NCI-H1417 (cell line): ENCODE results near the gene TRIO.

Experiments
- DNase-seq, 3 experiments: peaks; one replicate each; lab custom pipeline; 2025; lab: John Stamatoyannopoulos, UW

Gene TRIO

DNA sequence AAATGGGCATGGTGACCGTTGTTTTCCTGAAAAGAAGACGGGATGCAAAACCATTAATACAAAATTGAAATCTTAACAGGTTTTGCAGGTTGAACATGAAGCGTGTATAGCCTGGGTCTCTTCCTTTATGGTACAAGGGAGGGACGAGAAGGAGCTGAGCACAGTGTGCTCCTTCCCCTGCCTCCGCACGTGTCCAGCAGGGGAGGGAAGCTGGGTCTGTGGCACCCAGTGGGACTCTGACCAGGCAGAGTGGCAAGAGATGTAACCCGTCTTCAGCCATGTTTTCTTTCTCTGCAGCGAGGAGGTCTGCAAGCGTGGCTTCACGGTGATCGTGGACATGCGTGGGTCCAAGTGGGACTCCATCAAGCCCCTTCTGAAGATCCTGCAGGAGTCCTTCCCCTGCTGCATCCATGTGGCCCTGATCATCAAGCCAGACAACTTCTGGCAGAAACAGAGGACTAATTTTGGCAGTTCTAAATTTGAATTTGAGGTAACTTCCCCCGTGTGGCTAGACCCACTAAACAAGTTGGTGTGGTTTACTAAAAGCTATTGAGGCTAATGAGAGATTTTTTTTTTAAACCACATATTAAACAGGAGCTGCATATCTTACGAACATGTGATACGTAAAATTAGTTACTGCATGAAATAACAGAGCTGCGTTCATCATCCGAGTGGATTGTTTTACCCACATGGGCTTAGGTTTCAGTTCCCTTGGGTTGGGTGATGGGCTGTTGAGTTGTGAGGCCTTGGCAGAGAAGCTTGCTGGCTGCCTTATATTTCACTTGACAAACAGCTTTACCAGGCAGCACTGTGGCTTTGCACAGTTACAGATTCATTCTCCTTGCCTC lies 143.7 kb downstream of the TRIO start:
- no peak for DNase-seq

DNA sequence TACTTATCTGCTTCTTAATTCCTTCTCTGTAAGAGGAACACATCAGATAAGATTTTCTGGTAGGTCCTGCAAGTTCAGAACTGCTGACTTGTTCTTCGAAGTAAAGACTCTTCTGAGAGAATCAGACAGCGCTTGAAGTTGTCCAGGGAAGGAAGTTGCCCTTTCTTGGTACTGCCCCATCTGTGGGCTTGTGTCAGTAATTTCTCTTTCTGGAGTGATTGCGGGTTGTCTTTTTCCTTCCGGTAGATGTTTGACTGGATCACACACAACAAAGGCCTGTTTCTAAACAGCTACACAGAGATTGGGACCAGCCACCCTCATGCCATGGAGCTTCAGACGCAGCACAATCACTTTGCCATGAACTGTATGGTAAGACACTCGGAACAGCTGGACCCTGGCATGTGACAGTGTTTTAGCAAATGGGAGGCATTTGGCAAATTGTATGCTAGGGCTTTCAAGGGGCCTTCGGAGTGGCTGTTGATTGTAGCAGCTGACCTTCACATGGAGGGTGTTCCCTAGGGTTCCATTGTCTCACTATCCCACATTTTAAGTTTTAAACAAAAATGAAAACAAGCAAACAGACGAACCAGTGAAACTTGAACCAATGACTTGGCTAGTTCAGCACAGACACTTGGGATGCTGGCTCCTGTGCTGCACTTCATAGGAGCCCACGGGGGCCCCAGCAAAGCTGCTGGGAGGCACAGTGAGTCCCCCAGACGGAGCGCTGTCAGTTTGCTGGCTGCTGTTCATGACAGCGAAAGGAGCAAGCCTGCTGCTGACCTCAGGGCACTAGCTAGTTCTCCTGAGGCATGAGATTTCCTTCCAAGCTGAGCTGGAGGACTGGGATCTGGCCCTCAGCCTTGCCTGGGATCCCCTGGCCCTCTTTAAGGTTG lies 149.9 kb downstream of the TRIO start:
- DNase-seq = no peak

DNA sequence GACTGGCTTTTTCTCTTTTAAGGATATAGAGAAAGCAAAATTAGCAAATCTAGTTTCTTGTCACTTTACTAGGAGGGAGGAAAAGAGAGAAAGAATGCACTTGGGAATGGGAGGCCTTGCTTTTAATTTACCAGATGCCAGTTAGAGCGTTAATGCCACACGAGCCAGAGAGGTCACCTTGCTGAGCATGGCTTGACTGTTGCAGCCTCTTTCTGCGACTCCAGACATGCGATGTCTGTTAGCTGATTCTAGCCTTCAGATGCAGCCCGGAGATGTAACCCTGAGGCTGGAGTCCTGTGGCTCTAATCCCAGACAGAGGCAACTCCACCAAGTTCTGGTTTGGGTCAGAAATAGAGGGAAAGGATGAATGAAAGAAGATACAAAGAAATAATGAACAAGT lies 152.5 kb downstream of the TRIO start:
- no peak for DNase-seq

DNA sequence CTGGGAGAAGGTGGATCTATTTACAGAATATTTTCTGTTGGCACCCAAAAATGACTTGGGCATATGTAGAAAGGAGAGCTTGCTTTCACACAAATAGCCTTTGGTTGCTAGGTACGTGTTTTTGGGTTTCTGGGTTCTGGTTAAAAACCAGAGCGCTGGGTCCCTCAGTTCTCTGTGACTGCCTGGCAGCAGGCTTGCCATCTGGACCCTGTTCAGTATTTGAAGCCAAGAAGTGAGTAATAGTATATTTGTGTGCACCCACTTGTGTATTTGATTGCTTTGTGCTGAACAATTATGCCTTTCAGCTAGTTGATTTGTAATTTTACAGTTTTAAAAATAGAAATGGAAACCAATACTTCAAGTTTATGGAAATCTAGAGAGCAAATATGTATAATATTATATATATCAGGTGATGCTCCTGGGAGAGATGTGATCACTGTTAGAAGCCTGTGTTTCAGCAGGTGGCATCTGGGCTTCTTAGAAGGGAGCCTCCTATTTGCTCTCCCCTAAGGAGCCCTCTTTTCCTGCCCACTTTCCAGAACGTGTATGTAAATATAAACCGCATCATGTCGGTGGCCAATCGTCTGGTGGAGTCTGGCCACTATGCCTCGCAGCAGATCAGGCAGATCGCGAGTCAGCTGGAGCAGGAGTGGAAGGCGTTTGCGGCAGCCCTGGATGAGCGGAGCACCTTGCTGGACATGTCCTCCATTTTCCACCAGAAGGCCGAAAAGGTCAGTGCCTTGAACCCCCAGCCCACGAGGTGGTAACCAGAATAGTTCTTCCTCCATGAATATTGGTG lies 153.6 kb downstream of the TRIO start:
- no peak for DNase-seq

DNA sequence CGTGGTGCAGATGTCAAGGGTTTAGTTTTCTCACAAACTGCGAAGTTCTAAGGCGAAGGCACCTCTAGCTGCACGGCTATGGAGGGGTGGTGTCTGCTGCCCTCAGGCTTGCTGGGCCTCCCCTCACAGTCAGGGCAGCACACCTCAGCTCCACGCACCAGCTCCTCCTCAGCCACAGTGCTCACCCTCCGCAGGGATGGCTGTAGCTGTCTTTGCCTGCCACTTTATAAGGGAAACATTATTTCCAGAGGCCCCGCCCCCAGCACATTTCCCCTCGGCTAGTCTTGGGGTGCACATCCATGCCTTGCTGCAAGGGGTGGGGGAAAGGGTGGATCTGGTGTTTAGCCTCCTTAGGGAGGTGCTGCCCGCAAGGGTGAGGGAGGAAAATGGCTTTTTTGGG lies 154.6 kb downstream of the TRIO start:
- no peak for DNase-seq

DNA sequence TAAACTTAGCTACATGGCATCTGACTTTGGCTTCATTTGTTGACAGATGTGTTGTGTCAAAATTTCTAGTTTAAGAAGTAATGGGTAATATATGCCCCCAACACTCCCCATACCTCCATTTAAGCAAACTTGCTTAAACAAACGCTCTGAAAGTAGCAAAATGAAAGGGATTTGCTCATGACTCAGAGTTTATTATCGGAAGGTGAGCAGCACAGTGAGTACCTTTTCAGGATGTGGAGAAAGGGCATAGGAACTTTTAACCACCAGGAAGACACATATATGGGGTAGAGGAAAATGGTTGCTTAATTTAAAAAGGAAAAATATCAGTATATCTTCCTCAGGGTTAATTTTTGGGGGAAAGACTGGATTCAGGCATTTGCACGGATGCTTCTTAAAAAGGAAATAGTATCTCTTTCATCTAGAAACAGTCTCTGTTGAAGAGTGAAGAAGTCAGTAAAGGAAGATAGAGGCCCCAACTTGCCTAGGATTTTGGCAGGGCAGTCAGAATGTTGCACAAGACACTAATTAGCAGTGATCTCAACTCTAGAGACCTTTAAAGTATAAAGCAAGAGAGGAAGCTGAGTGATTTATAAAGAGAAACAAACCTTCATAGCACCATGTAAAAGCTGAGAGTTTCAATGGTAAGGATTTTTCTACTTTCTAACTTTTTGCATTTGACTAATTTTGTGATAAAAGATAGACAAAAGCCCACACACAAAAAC lies 155.1 kb downstream of the TRIO start:
- DNase-seq = no peak

DNA sequence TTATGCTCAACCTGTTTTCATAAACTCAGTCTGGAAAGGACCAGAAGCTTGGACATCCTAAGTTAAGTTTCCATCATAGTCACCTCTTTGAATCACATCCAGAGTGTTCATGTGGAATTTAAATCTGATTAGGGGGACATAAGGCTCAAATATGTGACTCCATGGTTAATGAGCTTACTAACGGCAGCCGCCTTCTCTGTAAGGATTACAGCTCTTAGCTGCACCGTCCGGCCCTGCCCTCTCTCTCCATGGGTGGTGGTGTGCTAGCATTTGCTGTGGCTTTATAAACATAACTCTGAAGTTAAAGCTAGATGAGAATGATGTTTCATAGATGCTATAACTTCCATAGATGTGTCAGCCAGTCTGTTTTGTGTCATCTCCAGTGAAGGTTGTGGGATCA lies 156.5 kb downstream of the TRIO start:
- no peak for DNase-seq

DNA sequence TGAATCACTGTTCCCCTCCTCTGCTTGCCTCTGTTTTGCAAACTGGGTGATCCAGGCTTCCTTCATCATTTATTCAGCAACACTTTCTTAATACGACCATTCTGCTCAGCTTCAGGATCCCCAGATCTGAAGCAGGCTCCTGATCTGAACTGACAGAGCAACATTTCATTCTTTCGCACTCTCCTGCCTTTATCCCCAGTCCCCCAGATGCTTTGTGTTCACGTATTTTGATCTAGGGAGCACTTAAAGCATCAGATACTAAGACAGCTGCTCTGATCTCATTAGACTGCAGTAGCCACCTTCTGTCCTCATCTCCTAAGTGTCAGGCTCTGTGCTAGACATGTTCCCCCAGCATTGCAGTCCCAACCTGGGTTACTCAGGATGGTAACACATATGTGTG lies 158.0 kb downstream of the TRIO start:
- no peak for DNase-seq

DNA sequence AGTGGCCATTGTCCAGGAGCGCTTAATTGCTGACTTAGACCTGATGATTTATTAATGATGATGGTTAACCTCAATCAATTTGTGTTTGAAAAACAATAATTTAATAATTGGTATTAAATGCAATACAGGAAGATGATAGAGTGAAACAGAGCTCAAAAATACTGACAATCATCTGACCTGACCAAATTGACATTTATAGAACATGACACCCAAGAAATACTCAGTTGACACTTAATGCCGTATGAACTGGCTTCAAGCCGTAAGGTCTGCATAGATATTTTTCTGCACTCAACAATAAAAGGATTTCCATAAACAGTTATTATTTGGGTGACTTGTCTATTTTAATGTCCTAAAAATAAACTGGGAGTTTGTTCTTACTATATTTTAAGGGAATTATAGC lies 159.2 kb downstream of the TRIO start:
- no peak for DNase-seq

DNA sequence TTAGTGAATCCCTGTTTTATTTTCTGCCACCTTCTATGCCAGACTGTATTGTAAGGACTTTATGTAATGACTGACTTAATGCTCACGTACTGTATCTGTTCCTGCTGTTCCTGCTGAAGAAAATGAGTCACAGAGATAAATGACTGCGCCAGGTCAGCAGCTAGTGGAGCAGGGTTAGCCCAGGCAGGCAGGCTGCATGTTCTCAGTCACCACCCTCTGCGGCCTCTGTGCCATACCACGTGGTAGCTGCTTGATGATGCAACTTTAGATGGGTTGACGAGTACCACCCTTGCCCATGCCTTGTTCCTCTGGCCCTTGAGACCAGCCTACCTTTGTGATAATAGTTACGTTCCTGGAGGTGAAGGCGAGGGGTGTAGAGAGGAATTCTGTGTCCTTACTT lies 161.9 kb downstream of the TRIO start:
- no peak for DNase-seq

DNA sequence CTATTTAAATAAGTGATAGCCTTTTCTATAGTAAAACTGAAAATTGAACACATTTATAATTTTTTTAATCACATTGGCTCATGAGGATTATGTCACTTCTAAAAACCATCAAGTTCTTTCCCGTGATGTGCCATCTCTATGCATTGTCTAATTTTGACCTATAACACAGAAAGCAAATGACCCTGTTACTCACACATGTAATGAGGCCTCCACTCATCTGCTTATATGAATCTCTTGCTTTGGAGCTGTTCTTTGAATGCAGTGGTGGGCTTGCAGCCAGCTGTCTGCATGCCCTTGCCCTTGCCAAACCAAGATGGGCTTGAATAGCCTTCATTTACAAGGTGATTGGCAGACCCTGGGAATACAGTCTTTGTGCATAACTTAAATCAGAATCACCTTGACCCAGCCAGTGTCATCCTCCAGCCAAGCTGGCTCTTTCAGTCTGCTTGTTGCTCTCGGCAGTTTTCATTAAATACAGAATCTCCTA lies 163.2 kb downstream of the TRIO start:
- DNase-seq = no peak

DNA sequence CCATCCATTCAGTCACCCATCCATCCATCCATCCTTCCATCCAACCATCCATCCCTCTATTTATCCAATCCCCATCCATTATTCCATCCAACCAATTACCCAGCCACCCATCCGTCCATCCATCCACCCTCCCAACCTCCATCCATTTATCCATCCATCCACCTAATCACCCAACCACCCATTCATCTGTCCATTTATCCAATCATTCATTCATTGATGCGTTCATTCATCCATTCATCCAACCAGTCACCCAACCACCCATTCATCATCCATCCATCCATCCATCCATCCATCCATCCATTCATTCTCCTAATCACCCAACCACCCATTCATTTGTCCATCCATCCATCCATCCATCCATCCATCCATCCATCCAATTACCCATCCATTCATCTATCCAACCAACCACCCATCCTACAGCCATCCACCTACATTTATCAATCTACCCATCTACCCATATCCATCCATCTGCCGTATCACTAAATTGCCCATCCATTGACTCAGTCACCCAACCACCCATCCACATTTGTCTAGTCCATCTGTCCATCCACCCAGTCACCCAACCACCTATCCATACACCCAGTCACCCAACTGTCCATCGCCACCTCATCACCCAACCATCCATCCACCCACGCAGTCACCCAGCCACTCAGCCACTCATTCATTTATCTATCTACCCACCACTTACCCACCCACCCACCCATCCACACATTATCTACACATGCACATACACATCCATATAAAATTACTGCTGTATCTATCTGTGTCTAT lies 165.4 kb downstream of the TRIO start:
- no peak for DNase-seq

DNA sequence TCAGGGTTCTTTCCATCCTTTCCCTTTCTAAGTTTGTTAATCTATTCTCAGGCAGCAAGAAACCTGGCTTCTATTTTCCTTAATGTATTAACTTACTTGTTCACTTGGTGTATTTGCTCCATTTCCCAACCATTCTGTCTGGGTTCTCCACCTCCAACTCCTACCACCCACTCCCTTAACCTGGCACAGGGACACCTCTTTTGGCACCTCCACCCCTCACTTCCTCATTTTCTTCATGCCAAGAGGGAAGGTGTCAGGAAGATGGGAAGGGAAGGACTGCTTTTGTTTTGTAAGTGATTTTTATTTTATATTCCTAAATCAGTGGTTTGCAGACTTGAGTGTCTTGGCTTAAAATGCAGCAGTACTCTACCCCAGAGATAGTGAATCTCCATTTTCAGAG lies 166.1 kb downstream of the TRIO start:
- no peak for DNase-seq

DNA sequence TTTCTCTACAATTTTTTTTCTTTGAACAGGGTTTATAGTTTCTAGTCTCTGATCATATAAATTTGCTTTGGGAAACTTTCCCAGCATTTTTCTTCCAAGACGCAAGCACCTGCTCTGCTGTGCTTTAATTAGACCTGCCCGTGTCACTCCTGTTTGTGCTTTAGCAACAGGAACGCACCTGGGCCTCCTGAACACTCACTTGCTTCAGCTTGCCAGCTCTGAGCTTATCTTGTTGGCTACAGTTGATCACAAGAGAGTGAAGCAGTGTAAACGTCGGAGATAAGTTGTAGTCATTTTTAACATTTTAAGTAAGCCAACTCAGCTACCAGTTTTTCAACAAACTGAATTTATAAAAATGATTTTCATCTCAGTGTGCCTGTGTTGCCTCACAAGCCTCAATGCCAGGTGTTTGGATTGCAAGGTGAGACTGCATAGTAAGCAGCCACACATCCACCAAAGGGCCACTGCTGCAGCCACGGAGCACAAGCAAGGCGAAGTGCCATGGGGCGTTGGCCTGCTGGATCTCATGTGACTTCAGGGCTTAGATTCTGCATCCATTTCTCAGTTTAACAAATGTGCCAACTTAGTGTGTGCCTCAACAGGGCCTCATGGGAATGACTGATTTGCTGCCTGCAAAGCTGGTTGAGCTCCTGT lies 166.9 kb downstream of the TRIO start:
- no peak for DNase-seq

DNA sequence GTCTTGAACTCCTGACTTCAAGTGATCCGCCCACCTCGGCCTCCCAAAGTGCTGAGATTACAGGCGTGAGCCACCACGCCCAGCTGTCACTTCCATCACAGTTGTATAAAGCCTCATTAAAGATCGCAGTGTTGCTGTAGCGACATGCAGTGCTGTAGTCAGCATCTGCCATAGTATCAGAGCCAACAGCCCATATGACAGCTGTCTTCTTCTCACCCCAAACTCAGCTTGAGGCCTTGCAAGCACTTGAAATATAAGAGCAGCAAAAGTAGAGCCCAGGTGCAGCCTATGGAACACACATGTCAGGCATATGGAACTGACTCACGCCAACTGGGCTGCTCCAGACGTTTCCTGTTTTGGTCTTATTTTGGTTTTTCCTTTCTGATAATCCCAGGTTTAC lies 167.8 kb downstream of the TRIO start:
- DNase-seq = no peak

DNA sequence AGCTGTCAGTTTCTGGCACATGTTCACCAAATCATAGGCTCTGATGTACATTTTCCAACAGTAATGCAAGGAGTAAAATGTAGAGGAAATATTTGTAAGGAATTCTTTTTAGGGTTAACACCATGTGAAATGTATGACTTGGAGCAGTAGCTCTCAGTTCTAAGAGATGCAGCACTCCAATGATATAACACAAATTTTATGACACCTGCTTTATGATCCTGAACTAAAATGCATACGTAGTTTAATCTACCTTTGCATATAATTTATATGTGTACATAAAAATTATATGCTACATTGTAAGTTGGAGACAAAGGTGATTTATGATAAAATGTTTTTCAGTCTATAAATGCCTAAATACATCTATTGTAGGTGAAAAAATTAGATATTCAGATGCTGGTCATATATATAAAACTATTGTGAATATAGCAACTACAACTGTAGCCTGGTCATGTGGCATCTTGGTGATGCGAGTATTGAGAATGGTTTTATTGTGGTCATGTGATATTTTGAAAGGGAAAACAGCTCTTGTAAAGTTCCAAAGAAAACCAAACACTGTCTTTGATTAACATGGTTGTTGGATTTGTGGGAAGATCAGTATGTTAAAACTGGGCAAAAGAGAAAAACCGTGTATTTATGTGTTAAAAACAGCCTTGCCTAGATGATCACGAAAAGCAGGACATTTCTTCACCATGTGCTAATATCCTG lies 171.0 kb downstream of the TRIO start:
- no peak for DNase-seq

DNA sequence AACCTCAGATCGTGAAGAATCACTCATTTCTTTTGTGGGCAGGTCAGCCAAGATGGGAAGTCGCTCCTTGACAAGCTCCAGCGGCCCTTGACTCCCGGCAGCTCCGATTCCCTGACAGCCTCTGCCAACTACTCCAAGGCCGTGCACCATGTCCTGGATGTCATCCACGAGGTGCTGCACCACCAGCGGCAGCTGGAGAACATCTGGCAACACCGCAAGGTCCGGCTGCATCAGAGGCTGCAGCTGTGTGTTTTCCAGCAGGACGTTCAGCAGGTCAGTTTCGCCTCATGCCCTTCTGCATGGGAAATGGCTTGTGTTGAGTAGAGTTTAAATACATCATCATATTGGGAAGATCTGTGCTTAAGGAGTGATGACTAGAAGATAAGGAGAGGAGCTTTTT lies 173.3 kb downstream of the TRIO start:
- no peak for DNase-seq

DNA sequence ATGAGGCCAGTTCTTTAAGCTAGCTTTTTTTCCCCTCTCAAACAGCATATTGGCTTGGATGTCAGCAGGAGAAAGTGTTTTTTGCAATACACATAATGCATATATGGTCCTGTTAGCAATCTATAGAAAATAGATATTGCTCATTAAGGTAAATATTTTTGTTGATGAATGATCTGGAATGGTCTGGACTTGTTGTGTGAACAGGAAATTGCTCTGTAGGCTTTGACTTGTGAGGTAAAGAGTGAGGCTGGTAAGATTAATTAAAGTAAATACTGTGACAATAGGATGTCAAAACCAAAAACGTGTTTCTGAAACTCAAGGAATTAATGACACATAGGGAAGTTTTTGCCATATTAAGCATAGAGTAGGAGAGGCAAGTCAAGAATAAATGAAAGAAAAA lies 176.0 kb downstream of the TRIO start:
- DNase-seq = no peak

DNA sequence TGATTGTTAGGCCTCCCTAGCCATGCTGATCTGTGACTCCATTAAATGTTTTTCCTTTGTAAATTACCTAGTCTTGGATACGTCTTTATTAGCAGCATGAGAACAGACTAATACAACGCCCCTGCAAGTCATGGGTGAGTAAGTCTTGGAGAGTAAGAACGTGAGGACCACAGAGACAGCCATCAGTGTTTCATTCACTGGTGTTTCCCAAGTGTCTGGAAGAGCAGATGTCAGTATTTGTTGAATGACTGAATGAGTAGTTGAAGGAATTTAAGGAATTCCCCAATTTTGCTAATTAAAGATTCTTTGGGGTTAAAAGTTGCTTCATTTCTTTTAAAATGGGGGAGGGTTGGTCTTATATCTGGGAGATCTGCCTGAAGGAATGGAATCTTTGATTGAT lies 178.8 kb downstream of the TRIO start:
- no peak for DNase-seq
